K562 (cell line): ENCODE measurements around the gene MELK.

Experiments
- FIP1L1 ChIP-seq: fragments of 200-400 bp; formaldehyde crosslinking; IDR thresholded peaks from 2 replicates; pipeline ENCODE4 v1.6.1; 2018; ENCODE audit warnings: mild to moderate bottlenecking, low read depth, low read length; ENCODE audit not compliant: poor library complexity, severe bottlenecking
- MLX ChIP-seq, 2 experiments: fragments of 450-650 bp in 1 of 2; sonication (generic) in 1 of 2; formaldehyde crosslinking; conservative IDR thresholded peaks; 2 replicates each; pipeline versions ENCODE4 v1.4.0 to v1.8.1; 2020 to 2022; ENCODE audit warnings: mild to moderate bottlenecking in 1 of 2, missing genetic modification reagents in 1 of 2
- NR2C1 ChIP-seq, 2 experiments: fragments of 450-650 bp; IDR thresholded peaks; 2 replicates each; pipeline ENCODE4 v1.6.1; 2017; ENCODE audit warnings: mild to moderate bottlenecking in 2 of 2, antibody characterized with exemption in 1 of 2, inconsistent platforms in 1 of 2, missing compliant biosample characterization in 1 of 2, missing genetic modification characterization in 1 of 2
- ZNF695 ChIP-seq: fragments of 450-650 bp; formaldehyde crosslinking; IDR thresholded peaks from 2 replicates; pipeline ENCODE4 v1.4.0; 2020; ENCODE audit warnings: mild to moderate bottlenecking, moderate library complexity
- TF ChIP-seq, protein P1 (sequence below), 3 experiments: IDR thresholded peaks in 2 of 3; conservative IDR thresholded peaks in 1 of 3; 2 replicates each; pipeline ENCODE4 v1.5.1; 2011 to 2012; ENCODE audit warnings: low read length in 3 of 3, mild to moderate bottlenecking in 3 of 3, control low read depth in 2 of 3, improper control_type of control experiment in 1 of 3, inconsistent platforms in 1 of 3, low read depth in 1 of 3, mixed read lengths in 1 of 3, moderate library complexity in 1 of 3; ENCODE audit not compliant: insufficient read depth in 2 of 3

GRCh38 chr9:36559036-36559695 is 13.5 kb upstream of the MELK start:
- TF ChIP-seq MLX (CRISPR knock-in tag; conservative IDR thresholded peaks at IDR 0.05) (no peak), FIP1L1 (no peak), ZNF695 (no peak), NR2C1 (IDR thresholded peaks at IDR 0.05) (peak; percentile 37; the same call in 1 of the 2 replicates), NR2C1 (tag; IDR thresholded peaks at IDR 0.05) (peak; percentile 76)
- TF ChIP-seq, protein P1, sequence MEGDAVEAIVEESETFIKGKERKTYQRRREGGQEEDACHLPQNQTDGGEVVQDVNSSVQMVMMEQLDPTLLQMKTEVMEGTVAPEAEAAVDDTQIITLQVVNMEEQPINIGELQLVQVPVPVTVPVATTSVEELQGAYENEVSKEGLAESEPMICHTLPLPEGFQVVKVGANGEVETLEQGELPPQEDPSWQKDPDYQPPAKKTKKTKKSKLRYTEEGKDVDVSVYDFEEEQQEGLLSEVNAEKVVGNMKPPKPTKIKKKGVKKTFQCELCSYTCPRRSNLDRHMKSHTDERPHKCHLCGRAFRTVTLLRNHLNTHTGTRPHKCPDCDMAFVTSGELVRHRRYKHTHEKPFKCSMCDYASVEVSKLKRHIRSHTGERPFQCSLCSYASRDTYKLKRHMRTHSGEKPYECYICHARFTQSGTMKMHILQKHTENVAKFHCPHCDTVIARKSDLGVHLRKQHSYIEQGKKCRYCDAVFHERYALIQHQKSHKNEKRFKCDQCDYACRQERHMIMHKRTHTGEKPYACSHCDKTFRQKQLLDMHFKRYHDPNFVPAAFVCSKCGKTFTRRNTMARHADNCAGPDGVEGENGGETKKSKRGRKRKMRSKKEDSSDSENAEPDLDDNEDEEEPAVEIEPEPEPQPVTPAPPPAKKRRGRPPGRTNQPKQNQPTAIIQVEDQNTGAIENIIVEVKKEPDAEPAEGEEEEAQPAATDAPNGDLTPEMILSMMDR (IDR thresholded peaks at IDR 0.05 in 2 of 3, conservative IDR thresholded peaks at IDR 0.05 in 1 of 3; ENCODE audit: insufficient read depth in 2 of 3, low read depth in 1 of 3, low read length in 3 of 3) = no peak
